B cell (primary cell): Measurements from ENCODE around the gene SERTAD4.

Experiments
- EZH2 ChIP-seq: IDR thresholded peaks from 2 replicates; pipeline ENCODE4 v1.6.1; 2012; ENCODE audit warnings: borderline replicate concordance, low read depth, mild to moderate bottlenecking, moderate library complexity, low read length; ENCODE audit not compliant: insufficient read depth, poor library complexity, severe bottlenecking
- TF ChIP-seq, protein P1 (sequence below): fragments of 200-600 bp; IDR thresholded peaks from one replicate; pipeline ENCODE4 v1.8.0; 2022; ENCODE audit warnings: antibody characterized with exemption, mild to moderate bottlenecking

DNA sequence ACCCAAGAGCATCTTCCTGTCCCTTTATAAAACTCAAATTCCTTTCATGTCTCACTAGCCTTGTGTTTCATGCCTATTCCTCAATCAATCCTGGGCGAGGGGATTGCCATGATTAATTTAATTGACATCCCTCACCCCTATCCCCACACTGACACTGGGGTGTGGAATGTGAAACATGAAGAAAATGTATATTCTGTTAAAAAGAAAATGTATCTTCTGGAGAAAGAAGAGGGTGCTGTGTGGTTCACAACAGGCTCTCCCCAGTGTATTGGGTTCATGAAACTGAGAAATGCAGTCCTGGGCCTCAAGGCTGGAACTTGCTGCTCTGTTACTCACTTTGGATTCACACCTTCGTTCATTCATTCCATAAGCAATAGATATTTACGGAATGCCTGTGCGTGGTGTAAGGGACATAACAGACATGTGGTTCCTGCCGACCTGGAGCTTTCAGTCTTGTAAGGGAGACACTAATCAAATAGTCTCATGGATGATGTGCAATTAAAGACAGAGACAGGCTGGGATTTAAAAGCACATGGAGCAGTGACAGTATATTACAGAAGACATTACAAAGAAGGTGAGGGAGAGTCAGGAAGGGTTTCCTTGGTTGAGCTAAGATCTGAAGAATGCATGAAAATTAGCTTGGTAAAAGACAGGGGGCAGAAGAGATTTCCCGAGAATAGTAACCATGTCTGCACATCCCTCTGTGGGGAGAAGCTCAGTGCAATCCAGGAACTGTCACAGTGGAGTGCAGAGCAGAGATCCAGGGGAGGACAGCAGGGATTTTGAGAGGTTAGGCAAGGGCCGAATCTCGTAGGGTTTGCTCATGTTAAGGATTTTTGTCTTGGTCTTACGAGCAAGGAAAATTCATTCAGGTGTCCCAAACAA is 32.1 kb downstream of the SERTAD4 start:
- TF ChIP-seq, protein P1, sequence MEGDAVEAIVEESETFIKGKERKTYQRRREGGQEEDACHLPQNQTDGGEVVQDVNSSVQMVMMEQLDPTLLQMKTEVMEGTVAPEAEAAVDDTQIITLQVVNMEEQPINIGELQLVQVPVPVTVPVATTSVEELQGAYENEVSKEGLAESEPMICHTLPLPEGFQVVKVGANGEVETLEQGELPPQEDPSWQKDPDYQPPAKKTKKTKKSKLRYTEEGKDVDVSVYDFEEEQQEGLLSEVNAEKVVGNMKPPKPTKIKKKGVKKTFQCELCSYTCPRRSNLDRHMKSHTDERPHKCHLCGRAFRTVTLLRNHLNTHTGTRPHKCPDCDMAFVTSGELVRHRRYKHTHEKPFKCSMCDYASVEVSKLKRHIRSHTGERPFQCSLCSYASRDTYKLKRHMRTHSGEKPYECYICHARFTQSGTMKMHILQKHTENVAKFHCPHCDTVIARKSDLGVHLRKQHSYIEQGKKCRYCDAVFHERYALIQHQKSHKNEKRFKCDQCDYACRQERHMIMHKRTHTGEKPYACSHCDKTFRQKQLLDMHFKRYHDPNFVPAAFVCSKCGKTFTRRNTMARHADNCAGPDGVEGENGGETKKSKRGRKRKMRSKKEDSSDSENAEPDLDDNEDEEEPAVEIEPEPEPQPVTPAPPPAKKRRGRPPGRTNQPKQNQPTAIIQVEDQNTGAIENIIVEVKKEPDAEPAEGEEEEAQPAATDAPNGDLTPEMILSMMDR, result no peak
- no peak for TF ChIP-seq EZH2
